AG09319 (cell line): ENCODE measurements around the gene C6orf15.

Source experiments
- DNase-seq: peaks from one replicate; pipeline ENCODE4 v3.0.0-alpha.2; 2010; ENCODE audit warnings: low read depth; ENCODE audit errors: extremely low read depth
- CTCF ChIP-seq: IDR thresholded peaks from 2 replicates; pipeline ENCODE4 v1.5.1; 2011; ENCODE audit warnings: low read depth, mild to moderate bottlenecking, inconsistent platforms, low read length, moderate library complexity

Gene C6orf15

DNA sequence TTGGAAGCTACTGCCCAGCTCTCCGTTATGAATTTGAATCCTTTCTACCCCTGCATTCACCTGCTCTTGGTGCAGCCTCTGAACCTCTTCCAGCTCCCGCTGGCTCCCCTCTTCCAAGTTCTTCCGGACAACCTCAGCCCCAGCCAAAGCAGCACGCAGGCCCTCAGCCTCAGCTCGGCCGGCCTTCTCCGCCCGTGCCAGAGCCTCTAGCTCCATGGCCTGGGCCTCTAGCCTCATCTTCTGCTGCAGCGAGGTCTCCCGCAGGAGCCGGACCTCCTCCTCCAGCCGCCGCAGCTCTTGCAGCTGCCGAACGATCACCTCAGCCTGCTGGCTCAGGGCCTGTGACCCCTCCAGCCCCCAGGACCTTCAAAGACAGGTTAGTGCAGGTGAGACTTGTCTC is 42.1 kb upstream of the C6orf15 start:
- no peak for DNase-seq
- TF ChIP-seq CTCF, result no peak

DNA sequence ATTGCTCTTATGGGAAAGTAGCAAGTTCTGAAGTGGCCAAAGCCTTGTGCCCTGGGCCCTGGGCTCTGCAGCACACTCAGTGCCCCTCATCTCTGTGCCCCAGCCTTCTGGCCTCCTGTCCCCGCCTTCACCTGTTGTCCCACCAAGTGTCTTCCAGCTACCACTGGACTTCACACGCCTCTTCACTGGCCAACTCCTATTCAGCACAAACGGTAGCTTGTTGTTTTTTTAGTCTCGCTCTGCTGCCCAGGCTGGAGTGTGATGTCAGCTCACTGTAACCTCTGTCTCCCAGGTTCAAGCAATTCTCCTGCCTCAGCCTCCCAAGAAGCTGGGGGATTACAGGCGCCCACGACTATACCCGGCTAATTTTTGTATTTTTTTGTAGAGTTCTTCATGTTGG is 40.4 kb upstream of the C6orf15 start:
- no peak for DNase-seq
- no peak for TF ChIP-seq CTCF

DNA sequence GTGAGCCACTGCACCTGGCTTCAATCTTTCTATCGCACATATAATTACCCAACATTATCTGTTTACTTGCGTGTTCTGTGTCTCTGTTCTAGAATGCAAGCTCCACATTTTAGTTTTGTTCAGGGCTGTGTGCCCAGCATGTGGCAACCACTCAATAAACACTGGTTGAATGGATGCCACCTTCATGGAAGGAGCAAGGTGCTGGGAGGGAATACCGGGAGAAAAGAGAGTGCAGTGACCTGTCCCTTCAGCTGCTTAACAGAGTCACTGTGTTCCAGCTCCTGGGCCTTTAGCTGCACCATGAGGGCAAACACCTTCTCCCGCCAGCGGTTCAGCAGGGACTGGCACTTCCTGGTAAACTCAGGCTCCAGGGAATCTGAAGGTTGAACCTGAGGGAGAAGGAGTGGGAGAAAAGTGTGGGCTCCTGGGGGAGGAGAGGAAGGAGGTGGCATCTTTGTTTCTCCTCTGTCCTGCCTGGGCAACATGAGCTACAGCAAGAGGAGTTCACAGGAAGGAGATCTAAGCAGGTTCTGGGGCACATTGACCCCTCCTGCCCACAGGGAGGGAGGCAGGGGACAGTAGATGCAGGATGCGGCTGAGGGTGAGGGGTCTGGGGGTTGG is 37.6 kb upstream of the C6orf15 start:
- no peak for TF ChIP-seq CTCF
- no peak for DNase-seq

DNA sequence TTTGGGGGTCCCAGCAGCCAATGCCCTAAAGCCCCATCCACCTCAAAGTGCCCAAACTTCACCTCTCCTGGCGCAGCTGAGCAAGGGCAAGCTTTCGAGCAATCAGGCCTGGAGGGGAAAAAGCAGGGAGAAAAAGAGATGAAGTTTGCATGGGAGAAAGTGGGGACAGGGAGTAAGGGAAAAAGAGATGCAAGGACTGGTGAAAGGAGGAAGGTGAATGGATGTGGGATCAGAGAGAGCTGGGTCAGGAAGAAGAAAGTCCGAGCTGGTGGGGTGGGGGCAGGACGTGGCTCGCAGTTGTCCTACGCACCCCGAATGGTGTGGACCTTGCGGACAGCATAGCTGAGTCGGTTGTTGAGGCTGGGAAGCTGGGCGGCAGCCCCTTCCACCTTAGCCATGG is 33.0 kb upstream of the C6orf15 start:
- DNase-seq, result no peak
- TF ChIP-seq CTCF, result no peak

DNA sequence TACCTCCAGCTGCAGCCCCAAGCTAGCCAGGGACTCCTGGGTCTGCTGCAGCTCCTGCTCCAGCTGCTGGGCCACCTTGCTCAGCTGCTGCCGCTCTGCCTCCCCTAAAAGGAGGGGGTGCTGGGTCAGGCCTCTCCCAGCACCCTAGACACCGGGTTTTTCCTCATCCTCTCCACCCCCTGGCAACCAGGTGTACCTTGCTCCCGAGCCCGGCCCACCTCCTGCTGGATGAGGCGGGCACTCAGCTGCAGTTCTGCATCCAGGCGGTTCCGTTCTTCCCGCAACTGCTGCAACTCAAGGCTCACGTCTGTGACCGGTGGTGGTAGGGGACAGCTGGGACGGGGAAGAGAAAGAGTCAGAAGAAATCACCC is 32.6 kb upstream of the C6orf15 start:
- DNase-seq, result no peak

GRCh38 chr6:31144296-31144969 is 32.1 kb upstream of the C6orf15 start:
- TF ChIP-seq CTCF, result no peak
- DNase-seq, result no peak

More for the DNA sequence above, 32.6 kb upstream of the C6orf15 start:
- no peak for TF ChIP-seq CTCF

- no peak for TF ChIP-seq CTCF
- no peak for DNase-seq
Measured at GRCh38 chr6:31143148-31143547, 30.8 kb upstream of the C6orf15 start.
